HepG2 (cell line): Measurements from ENCODE around the gene UTP3. TPM values are rescaled to one million over a fixed set of nuclear protein-coding genes. Genes with fewer than 3 reads are reported as not detected.

Experiments used
- ATAC-seq: fragments of 200-7000 bp; cut with Tn5 transposase; 3 replicates; pipeline ENCODE4 v1.9.1; 2020; ENCODE audit warnings: mild to moderate bottlenecking, moderate library complexity
- Bru-seq: library from RNA; stranded (reverse); fragments of 400-500 nt; gene quantifications from one replicate; lab custom pipeline; 2021; lab: Mats Ljungman, UMichigan
- BruChase-seq, 2 experiments: library from RNA; stranded (reverse); fragments of 400-500 nt; gene quantifications; one replicate each; lab custom pipeline; 2021; lab: Mats Ljungman, UMichigan
- BruUV-seq: library from RNA; stranded (reverse); fragments of 400-500 nt; replicated peaks from 2 replicates; lab custom pipeline; 2021; lab: Mats Ljungman, UMichigan
- CTCF ChIA-PET: fragments of 300-600 bp; formaldehyde crosslinking; extraction: SDS; loops from one replicate; lab custom pipeline; 2021; ENCODE audit warnings: low total read pairs, inconsistent platforms, low intra/inter-chr PET ratio; lab: Yijun Ruan, JAX
- POLR2A ChIA-PET: fragments of 350-600 bp; sonication (Branson Sonifier 250); formaldehyde crosslinking; loops from one replicate; lab custom pipeline; 2020; ENCODE audit warnings: antibody characterized with exemption, inconsistent platforms; lab: Yijun Ruan, JAX
- DNase-seq: peaks from one replicate; pipeline ENCODE4 v3.0.0-alpha.2; 2015; ENCODE audit warnings: low spot score
- FAIRE-seq: peaks from 3 replicates; lab custom pipeline; 2011; peaks lifted over from hg19 to GRCh38; lab: Jason Lieb, UNC
- H2AFZ ChIP-seq: one replicate; pipeline ENCODE4 v1.6.1; 2011; ENCODE audit warnings: low read length, inconsistent platforms
- H3K27ac ChIP-seq: fragments of 300-600 bp; 3 replicates; pipeline ENCODE4 v1.8.0; 2011; ENCODE audit warnings: mixed run types, mild to moderate bottlenecking, mixed read lengths, low read length, inconsistent platforms; ENCODE audit not compliant: insufficient read depth; ENCODE audit errors: extremely low read length
- H3K27me3 ChIP-seq, 2 experiments: fragments of 200-600 bp in 1 of 2; 2 replicates in 1 of 2; 3 replicates in 1 of 2; pipeline versions ENCODE4 v1.6.0 to v1.8.0; 2011; ENCODE audit warnings: low read length in 2 of 2, mild to moderate bottlenecking in 2 of 2, moderate library complexity in 2 of 2, inconsistent platforms in 1 of 2; ENCODE audit not compliant: insufficient read depth in 2 of 2, control insufficient read depth in 1 of 2
- H3K36me3 ChIP-seq, 2 experiments: fragments of 200-600 bp in 1 of 2; replicated peaks in 1 of 2; 2 replicates in 1 of 2; 3 replicates in 1 of 2; pipeline versions ENCODE4 v1.5.1 to v1.8.0; 2011; ENCODE audit warnings: low read length in 2 of 2, inconsistent platforms in 1 of 2; ENCODE audit not compliant: insufficient read depth in 2 of 2, control insufficient read depth in 1 of 2
- H3K4me1 ChIP-seq: 2 replicates; pipeline ENCODE4 v1.5.1; 2012; ENCODE audit warnings: low read length, inconsistent platforms; ENCODE audit not compliant: insufficient read depth
- H3K4me2 ChIP-seq: 2 replicates; pipeline ENCODE4 v1.6.0; 2011; ENCODE audit warnings: low read depth, low read length, inconsistent platforms
- H3K4me3 ChIP-seq, 3 experiments: fragments of 200-600 bp in 1 of 3; sonication (generic), shearing (Covaris generic) in 1 of 3; replicated peaks in 1 of 3; 2 replicates each; pipeline ENCODE4 v1.5.1; 2011 to 2016; ENCODE audit warnings: low read length in 3 of 3, inconsistent platforms in 2 of 3, low read depth in 2 of 3, mild to moderate bottlenecking in 2 of 3, control low read depth in 1 of 3, mixed read lengths in 1 of 3; ENCODE audit not compliant: insufficient read depth in 1 of 3
- H3K79me2 ChIP-seq: one replicate; pipeline ENCODE4 v1.6.1; 2011; ENCODE audit warnings: low read length, inconsistent platforms; ENCODE audit not compliant: insufficient read depth
- H3K9ac ChIP-seq: 2 replicates; pipeline ENCODE4 v1.6.0; 2011; ENCODE audit warnings: mild to moderate bottlenecking, low read depth, low read length, inconsistent platforms; ENCODE audit not compliant: insufficient read depth
- H3K9me3 ChIP-seq: 2 replicates; pipeline ENCODE4 v1.5.1; 2012; ENCODE audit warnings: mild to moderate bottlenecking, low read length
- H4K20me1 ChIP-seq: 2 replicates; pipeline ENCODE4 v1.6.0; 2011; ENCODE audit warnings: inconsistent platforms, mild to moderate bottlenecking, low read length, moderate library complexity; ENCODE audit not compliant: insufficient read depth
- DZIP1 ChIP-seq: sonication (generic); formaldehyde crosslinking; IDR thresholded peaks from 2 replicates; pipeline ENCODE4 v1.5.0; 2020; ENCODE audit warnings: mild to moderate bottlenecking, missing genetic modification reagents
- FIP1L1 ChIP-seq: fragments of 200-400 bp; formaldehyde crosslinking; IDR thresholded peaks from 2 replicates; pipeline ENCODE4 v1.6.1; 2018; ENCODE audit warnings: low read depth, mild to moderate bottlenecking, low read length, moderate library complexity, borderline replicate concordance; ENCODE audit not compliant: insufficient read depth
- FOSL1 ChIP-seq: sonication (generic); formaldehyde crosslinking; IDR thresholded peaks from 2 replicates; pipeline ENCODE4 v1.9.0; 2021; ENCODE audit warnings: missing genetic modification reagents, borderline replicate concordance
- KDM2A ChIP-seq: sonication (generic); formaldehyde crosslinking; IDR thresholded peaks from 2 replicates; pipeline ENCODE4 v1.4.0; 2020; ENCODE audit warnings: low read depth, missing genetic modification reagents, borderline replicate concordance
- PHF20 ChIP-seq: sonication (generic); formaldehyde crosslinking; IDR thresholded peaks from 2 replicates; pipeline ENCODE4 v1.5.0; 2020; ENCODE audit warnings: mild to moderate bottlenecking, missing genetic modification reagents
- PRMT3 ChIP-seq: sonication (generic); formaldehyde crosslinking; IDR thresholded peaks from 2 replicates; pipeline ENCODE4 v1.8.1; 2022; ENCODE audit warnings: low read depth, mild to moderate bottlenecking, moderate library complexity, missing genetic modification reagents, borderline replicate concordance
- REL ChIP-seq: sonication (generic); formaldehyde crosslinking; conservative IDR thresholded peaks from 2 replicates; pipeline ENCODE4 v1.8.0; 2022; ENCODE audit warnings: mild to moderate bottlenecking, missing genetic modification reagents, moderate library complexity
- ZBTB7B ChIP-seq: sonication (generic); formaldehyde crosslinking; IDR thresholded peaks from 2 replicates; pipeline ENCODE4 v1.4.0; 2020; ENCODE audit warnings: missing genetic modification reagents
- ZFP36L2 ChIP-seq: sonication (generic); formaldehyde crosslinking; IDR thresholded peaks from 2 replicates; pipeline ENCODE4 v1.4.0; 2020; ENCODE audit warnings: missing genetic modification reagents
- ZNF512 ChIP-seq: sonication (generic); formaldehyde crosslinking; IDR thresholded peaks from 2 replicates; pipeline ENCODE4 v1.4.0; 2020; ENCODE audit warnings: mild to moderate bottlenecking, missing genetic modification reagents
- ZNF7 ChIP-seq: IDR thresholded peaks from 2 replicates; pipeline ENCODE4 v1.6.1; 2016; ENCODE audit warnings: missing biosample characterization, missing genetic modification reagents
- WGBS: methylation state at CpG from one replicate; pipeline ENCODE4 v1.1.6; 2017; ENCODE audit warnings: low lambda C conversion rate; 5-methylcytosine and 5-hydroxymethylcytosine counted together
- in situ Hi-C: cut with HindIII; loops from 2 replicates; pipeline ENCODE4 v1.10.0; 2017; ENCODE audit warnings: low pct_unique_long_range_greater_than_20kb; ENCODE audit not compliant: extremely low pct_ligation_motif_present
- intact Hi-C: fragments of 100-400 bp; cut with micrococcal nuclease; formaldehyde crosslinking; loops from one replicate; pipeline ENCODE4 v1.10.0; 2022; ENCODE audit not compliant: unreplicated experiment
- long read RNA-seq, 2 experiments: library from RNA in 1 of 2; library from polyadenylated mRNA in 1 of 2; stranded (forward) in 1 of 2; unstranded in 1 of 2; transcript quantifications; one replicate each; pipeline ENCODE4 v2.0.0, GENCODE V29; 2019 to 2022
- polyA minus RNA-seq, 3 experiments: library from RNA; depleted of rRNA, polyadenylated mRNA; stranded (reverse); fragments of >200 nt; gene quantifications; 2 replicates each; pipeline ENCODE4 v1.2.3, GENCODE V29; 2011; ENCODE audit warnings: low replicate concordance in 1 of 3
- polyA plus RNA-seq, 8 experiments: library from polyadenylated mRNA; depleted of rRNA in 3 of 8; stranded (reverse) in 7 of 8; unstranded in 1 of 8; fragments of >200 nt; fragmentation: Illumina TruSeq in 4 of 8; extraction: Trizol in 4 of 8; gene quantifications; 2 replicates each; pipeline versions ENCODE4 v1.2.1 to v1.2.3, GENCODE V29; 2011 to 2016; ENCODE audit warnings: low read depth in 4 of 8, missing spikeins in 1 of 8, mixed read lengths in 1 of 8; ENCODE audit not compliant: insufficient read depth in 1 of 8
- total RNA-seq, 5 experiments: library from RNA; depleted of rRNA; stranded (reverse); fragments of >200 nt; fragmentation: Illumina TruSeq; extraction: Trizol; gene quantifications; 2 replicates each; pipeline ENCODE4 v1.2.3, GENCODE V29; 2016; ENCODE audit warnings: low read depth in 1 of 5

Gene UTP3
- total RNA-seq (2016; rRNA removed; fragmentation: Illumina TruSeq; extraction: Trizol) (19.5 and 27.5 TPM in 2 replicates), polyA plus RNA-seq (2011; rRNA removed) (6.4 and 6.9 TPM in 2 replicates), polyA minus RNA-seq (2011; rRNA and poly(A)+ RNA removed; ENCODE audit: low replicate concordance) (1.8 and 3.3 TPM in 2 replicates), Bru-seq, nascent RNA (percentile 97 among the genes with signal in this experiment), BruChase-seq, experiment 1, labeled RNA remaining after a 6-hour chase (percentile 92 among the genes with signal in this experiment), BruChase-seq, experiment 2, labeled RNA remaining after a 2-hour chase (percentile 98 among the genes with signal in this experiment)
- total RNA-seq (2016; cell fraction: cytosol; rRNA removed; fragmentation: Illumina TruSeq; extraction: Trizol; ENCODE audit: low read depth), result 2.4 and 3.1 TPM in 2 replicates
- total RNA-seq (2016; cell fraction: insoluble cytoplasmic fraction; rRNA removed; fragmentation: Illumina TruSeq; extraction: Trizol), result 21.0 and 26.4 TPM in 2 replicates
- total RNA-seq (2016; cell fraction: membrane; rRNA removed; fragmentation: Illumina TruSeq; extraction: Trizol), result 5.4 and 6.2 TPM in 2 replicates
- 14.5 and 15.6 TPM in 2 replicates for total RNA-seq (2016; cell fraction: nucleus; rRNA removed; fragmentation: Illumina TruSeq; extraction: Trizol)
- polyA plus RNA-seq (2011; cell fraction: cytosol; rRNA removed), result 6.7 and 8.2 TPM in 2 replicates
- polyA plus RNA-seq (2011; cell fraction: nucleus; rRNA removed), result 4.0 and 5.3 TPM in 2 replicates
- 15.6 and 19.2 TPM in 2 replicates for polyA plus RNA-seq (2012)
- polyA plus RNA-seq (2016; cell fraction: cytosol; fragmentation: Illumina TruSeq; extraction: Trizol; ENCODE audit: low read depth), result 2.3 and 2.4 TPM in 2 replicates
- polyA plus RNA-seq (2016; cell fraction: insoluble cytoplasmic fraction; fragmentation: Illumina TruSeq; extraction: Trizol; ENCODE audit: low read depth), result 38.1 and 40.4 TPM in 2 replicates
- 4.2 and 4.7 TPM in 2 replicates for polyA plus RNA-seq (2016; cell fraction: membrane; fragmentation: Illumina TruSeq; extraction: Trizol; ENCODE audit: low read depth)
- 17.1 and 19.6 TPM in 2 replicates for polyA plus RNA-seq (2016; cell fraction: nucleus; fragmentation: Illumina TruSeq; extraction: Trizol; ENCODE audit: insufficient read depth, low read depth)
- 3.5 and 3.7 TPM in 2 replicates for polyA minus RNA-seq (2011; cell fraction: cytosol; rRNA and poly(A)+ RNA removed)
- polyA minus RNA-seq (2011; cell fraction: nucleus; rRNA and poly(A)+ RNA removed), result 7.6 and 9.1 TPM in 2 replicates
- long read RNA-seq, experiment 1, transcript UTP3-201 (1 exons, 2,073 nt), result major isoform, 18 of 18 reads
- long read RNA-seq, experiment 1, partial matches to known transcripts, result 0 of 18 reads
- long read RNA-seq, experiment 1, other reads (novel, unspliced or antisense), result 0 of 18 reads
- long read RNA-seq, experiment 2, transcript UTP3-201 (1 exons, 2,073 nt), result major isoform, 65 of 65 reads
- long read RNA-seq, experiment 2, partial matches to known transcripts, result 0 of 65 reads
- long read RNA-seq, experiment 2, other reads (novel, unspliced or antisense), result 0 of 65 reads

GRCh38 chr4:70687821-70688794 is at the start of gene UTP3:
TSS of gene UTP3 (plus strand) at chr4:70688532. CDS start at chr4:70688678, 146 bp downstream.
- intact Hi-C loops (loop anchor here (1.0 to 10.0 kb wide), 5 partner anchors 16 to 217 kb away; partner anchors contain the start of gene MOB1B), in situ Hi-C loops (no loop called here)
- Histone ChIP-seq H4K20me1 (no peaks in the 10 kb centered on the region), H3K79me2 (peaks cover 29% of the 10 kb centered on the region), H3K4me1 (peaks cover 25% of the 10 kb centered on the region), H3K4me3 (peak within 1 kb of the TSS; percentile 83 to 94 (median 86)), H3K9me3 (no peaks in the 10 kb centered on the region), H2AFZ (peak within 1 kb of the TSS; percentile 61), H3K9ac (peak within 1 kb of the TSS; percentile 83), H3K27me3 (no peaks in the 10 kb centered on the region; a peak in 1 of 5 replicates), H3K27ac (peak within 1 kb of the TSS; percentile 86), H3K4me2 (peak within 1 kb of the TSS; percentile 82), H3K36me3 (no peaks in the 10 kb centered on the region)
- FAIRE-seq, result peak; percentile 99
- BruUV-seq, result TSS peak; percentile 99
- CTCF ChIA-PET, result interaction anchor here (1.1 to 1.6 kb wide), 2 partner anchors 16 to 36 kb away, joined by 3 to 8 read pairs; no protein-coding TSS in a partner anchor
- 2% methylated on average over 36 of the region's 70 CpGs for WGBS
- peak; percentile 98 for DNase-seq
- POLR2A ChIA-PET, result interaction anchor here (0.8 to 6.8 kb wide), 2 partner anchors 11 to 16 kb away, joined by 3 to 75 read pairs; no protein-coding TSS in a partner anchor
- ATAC-seq, result peak; percentile 95
- TF ChIP-seq PRMT3 (CRISPR knock-in tag) (peak; percentile 66; the same call in 1 of the 2 replicates), DZIP1 (CRISPR knock-in tag) (no peak), KDM2A (CRISPR knock-in tag) (peak; percentile 98), FIP1L1 (no peak), REL (CRISPR knock-in tag) (no peak; the same call in 1 of the 2 replicates), ZNF7 (CRISPR knock-in tag) (no peak), ZNF512 (CRISPR knock-in tag) (no peak), ZBTB7B (peak; percentile 84), FOSL1 (CRISPR knock-in tag) (no peak), ZFP36L2 (CRISPR knock-in tag) (no peak), PHF20 (CRISPR knock-in tag) (peak; percentile 99)
